ENCODE data around the gene SEPTIN1.
A peak's percentile ranks its signal among the peaks of the same experiment; 100 is the strongest.

SEPTIN1 gene

DNA sequence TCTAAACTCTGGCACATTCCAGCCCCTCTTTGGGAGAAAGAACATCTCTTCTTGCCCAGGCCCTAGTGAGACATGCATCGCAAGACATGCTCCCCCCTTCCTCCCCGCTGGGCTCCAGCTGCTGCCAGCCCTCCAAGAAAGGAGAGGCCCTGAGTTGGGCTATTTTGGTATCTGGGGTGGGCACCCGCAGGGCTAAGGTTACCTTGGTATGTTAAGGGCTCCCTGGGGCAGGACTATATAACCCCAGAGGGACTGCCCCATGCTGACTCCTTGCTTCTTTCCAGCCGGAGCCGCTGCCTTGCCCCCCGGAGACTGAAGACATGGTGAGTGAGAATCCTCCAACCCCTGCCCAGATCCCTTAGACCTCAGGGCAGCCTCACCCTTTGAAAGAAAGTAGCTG, 7.8 kb downstream of the SEPTIN1 start, which contains the start of gene MYL11:
MYL11 (plus strand) TSS at position 265 of the 400 bp plus-strand sequence; CDS start at position 321, 56 bp downstream.
- Histone ChIP-seq H3K36me3 (no peaks in the 10 kb centered on the region), H3K27ac (peak within 1 kb of the TSS; percentile 13), H3K9me3 (no peaks in the 10 kb centered on the region), H3K4me1 (ENCODE audit: control insufficient read depth in 1 of 2, insufficient read depth in 1 of 2, low read depth in 1 of 2, low read length in 1 of 2) (peaks cover 28 to 35% of the 10 kb centered on the region in 2 experiments), H3K4me3 (ENCODE audit: low read depth in 1 of 2, low read length in 1 of 2) (no peak within 1 kb of the TSS), H3K27me3 (no peaks in the 10 kb centered on the region)
- TF ChIP-seq, protein P1, sequence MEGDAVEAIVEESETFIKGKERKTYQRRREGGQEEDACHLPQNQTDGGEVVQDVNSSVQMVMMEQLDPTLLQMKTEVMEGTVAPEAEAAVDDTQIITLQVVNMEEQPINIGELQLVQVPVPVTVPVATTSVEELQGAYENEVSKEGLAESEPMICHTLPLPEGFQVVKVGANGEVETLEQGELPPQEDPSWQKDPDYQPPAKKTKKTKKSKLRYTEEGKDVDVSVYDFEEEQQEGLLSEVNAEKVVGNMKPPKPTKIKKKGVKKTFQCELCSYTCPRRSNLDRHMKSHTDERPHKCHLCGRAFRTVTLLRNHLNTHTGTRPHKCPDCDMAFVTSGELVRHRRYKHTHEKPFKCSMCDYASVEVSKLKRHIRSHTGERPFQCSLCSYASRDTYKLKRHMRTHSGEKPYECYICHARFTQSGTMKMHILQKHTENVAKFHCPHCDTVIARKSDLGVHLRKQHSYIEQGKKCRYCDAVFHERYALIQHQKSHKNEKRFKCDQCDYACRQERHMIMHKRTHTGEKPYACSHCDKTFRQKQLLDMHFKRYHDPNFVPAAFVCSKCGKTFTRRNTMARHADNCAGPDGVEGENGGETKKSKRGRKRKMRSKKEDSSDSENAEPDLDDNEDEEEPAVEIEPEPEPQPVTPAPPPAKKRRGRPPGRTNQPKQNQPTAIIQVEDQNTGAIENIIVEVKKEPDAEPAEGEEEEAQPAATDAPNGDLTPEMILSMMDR (IDR thresholded peaks at IDR 0.05) = no peak

DNA sequence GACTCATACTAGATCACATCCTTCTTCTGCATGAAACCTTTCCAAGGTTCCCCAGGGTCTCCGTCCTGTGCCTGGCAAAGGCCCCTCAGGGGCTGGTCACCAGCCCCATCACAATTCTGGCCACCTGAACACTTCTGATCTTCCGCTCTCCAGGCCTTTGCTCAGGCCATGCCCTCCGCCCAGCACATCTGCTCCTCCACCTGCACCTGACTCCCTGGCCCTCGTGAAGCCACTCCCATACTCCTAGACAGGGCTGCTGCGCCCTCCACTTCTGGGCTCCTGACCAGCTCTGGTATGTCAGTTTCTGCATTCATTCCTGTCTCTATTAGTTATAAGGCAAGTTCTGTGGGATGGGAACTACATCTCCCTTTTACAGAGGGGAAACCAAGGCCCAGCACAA, 9.6 kb downstream of the SEPTIN1 start:
- Histone ChIP-seq H3K4me3 (ENCODE audit: low read depth in 1 of 2, low read length in 1 of 2) (no peak overlapping the region), H3K36me3 (no peaks in the 10 kb centered on the region), H3K9me3 (no peaks in the 10 kb centered on the region), H3K4me1 (ENCODE audit: control insufficient read depth in 1 of 2, insufficient read depth in 1 of 2, low read depth in 1 of 2, low read length in 1 of 2) (peaks cover 33 to 35% of the 10 kb centered on the region in 2 experiments), H3K27ac (no peak overlapping the region), H3K27me3 (no peaks in the 10 kb centered on the region)
- TF ChIP-seq, protein P1 (IDR thresholded peaks at IDR 0.05) = no peak

DNA sequence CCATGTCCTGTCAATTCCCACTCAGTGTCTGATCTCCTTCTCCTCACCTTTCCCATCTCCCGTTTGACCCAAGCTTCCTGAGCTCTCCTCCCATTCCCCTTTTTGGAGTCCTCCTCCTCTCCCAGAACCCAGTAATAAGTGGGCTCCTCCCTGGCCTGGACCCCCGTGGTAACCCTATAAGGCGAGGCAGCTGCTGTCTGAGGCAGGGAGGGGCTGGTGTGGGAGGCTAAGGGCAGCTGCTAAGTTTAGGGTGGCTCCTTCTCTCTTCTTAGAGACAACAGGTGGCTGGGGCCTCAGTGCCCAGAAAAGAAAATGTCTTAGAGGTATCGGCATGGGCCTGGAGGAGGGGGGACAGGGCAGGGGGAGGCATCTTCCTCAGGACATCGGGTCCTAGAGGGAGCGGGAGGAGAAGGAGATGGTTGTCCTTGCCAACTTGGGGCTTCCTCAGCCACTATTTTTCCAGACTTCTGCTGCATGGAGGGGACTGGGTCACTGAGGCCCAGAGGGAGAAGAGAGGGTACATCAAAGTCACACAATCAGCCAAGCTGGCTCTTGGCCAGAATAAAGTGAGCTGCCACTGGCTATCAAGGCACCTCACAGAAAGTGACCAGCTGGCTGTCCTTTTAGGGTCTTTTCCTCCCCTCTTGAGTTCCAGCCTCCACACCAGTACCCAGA, 10.2 kb downstream of the SEPTIN1 start:
- H3K4me1 ChIP-seq (ENCODE audit: control insufficient read depth in 1 of 2, insufficient read depth in 1 of 2, low read depth in 1 of 2, low read length in 1 of 2) = peaks cover 35% of the 10 kb centered on the region in 2 experiments

DNA sequence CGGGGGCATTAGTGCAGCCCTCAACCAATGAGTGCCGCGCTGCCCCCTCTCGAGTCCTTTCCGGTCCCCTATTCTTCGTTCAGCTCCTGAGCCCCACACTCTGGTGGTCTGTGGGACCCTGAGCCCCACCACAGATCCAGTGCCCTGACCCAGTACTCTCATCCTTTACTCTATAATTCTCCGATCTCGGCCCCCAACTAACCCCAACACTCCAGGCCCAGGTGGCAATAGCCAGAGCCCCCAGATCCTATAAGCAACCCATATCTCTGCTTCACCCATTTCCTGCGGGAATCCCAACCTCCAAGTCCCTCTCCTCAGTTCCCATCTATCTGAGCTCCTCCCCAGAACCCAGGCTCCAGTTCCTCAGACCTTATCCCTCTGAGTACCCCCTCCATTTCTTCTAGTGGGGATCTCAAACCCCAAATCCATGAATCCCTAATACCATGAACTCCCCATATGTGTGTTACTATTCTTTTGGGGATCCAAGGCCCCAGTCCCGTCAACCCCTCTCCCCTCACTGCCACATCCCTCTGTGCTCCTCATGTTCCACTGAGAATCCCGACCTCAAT, 11.0 kb downstream of the SEPTIN1 start:
- no peaks in the 10 kb centered on the region for H3K9me3 ChIP-seq
- no peaks in the 10 kb centered on the region for H3K27me3 ChIP-seq
- H3K36me3 ChIP-seq = peaks cover 4% of the 10 kb centered on the region
- H3K4me3 ChIP-seq (ENCODE audit: low read depth in 1 of 2, low read length in 1 of 2) = peak overlapping the region; percentile 63 to 67
- peaks cover 34 to 39% of the 10 kb centered on the region in 2 experiments for H3K4me1 ChIP-seq (ENCODE audit: control insufficient read depth in 1 of 2, insufficient read depth in 1 of 2, low read depth in 1 of 2, low read length in 1 of 2)
- H3K27ac ChIP-seq = peak overlapping the region; percentile 89
- TF ChIP-seq, protein P1 (IDR thresholded peaks at IDR 0.05) = no peak

More for the DNA sequence above, 10.2 kb downstream of the SEPTIN1 start:
- Histone ChIP-seq H3K27me3 (no peaks in the 10 kb centered on the region), H3K36me3 (no peaks in the 10 kb centered on the region), H3K27ac (peak overlapping the region; percentile 89), H3K9me3 (no peaks in the 10 kb centered on the region), H3K4me3 (ENCODE audit: low read depth in 1 of 2, low read length in 1 of 2) (no peak overlapping the region)
- TF ChIP-seq, protein P1 (IDR thresholded peaks at IDR 0.05) = no peak

DNA sequence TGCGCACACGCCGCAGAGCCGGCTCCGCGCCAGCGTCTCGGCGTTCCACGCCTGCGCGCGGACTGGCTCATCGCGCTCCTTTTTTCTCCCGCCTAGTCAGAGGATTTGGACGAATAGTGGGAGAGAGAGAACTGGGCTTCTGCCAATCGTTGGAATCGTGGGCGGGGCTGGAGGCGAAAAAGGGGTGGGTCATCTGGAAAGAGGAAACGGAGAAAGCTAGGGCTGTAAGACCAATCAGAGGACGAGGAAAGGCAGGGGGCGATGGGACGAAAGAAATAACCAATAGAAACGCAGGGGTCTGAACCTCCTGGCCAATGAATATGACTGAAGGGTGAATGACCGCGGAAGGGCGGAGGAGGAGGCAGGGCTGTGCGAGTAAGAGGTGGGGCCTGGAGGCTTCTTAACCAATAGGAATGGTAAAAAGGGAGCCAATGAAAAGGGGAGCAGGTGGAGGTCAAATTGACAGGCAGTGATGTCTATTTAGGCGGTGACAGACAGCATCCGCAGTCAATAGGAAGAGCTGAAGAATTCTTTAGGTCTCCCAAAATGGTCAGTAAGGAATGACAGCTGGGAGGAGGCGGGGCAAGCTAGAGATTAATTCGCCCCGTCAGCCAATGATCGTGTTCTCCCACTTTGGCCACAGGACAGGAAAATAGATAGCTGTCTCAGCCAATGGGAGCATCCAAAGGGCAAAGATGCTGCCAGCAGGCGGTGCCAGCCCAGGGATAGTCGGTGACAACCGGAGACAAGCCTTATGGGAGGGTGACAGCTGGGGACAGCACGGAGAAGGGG, 11.7 kb downstream of the SEPTIN1 start, which contains the start of gene TBC1D10B:
TBC1D10B (minus strand) TSS at position 39 of the 792 bp plus-strand sequence. CDS start 311 bp downstream, outside the sequence.
- TF ChIP-seq, protein P1 (IDR thresholded peaks at IDR 0.05) = peak; percentile 67
- no peaks in the 10 kb centered on the region for H3K27me3 ChIP-seq
- H3K4me3 ChIP-seq (ENCODE audit: low read depth in 1 of 2, low read length in 1 of 2) = peak within 1 kb of the TSS; percentile 81 to 96
- H3K4me1 ChIP-seq (ENCODE audit: control insufficient read depth in 1 of 2, insufficient read depth in 1 of 2, low read depth in 1 of 2, low read length in 1 of 2) = peaks cover 34 to 39% of the 10 kb centered on the region in 2 experiments
- no peaks in the 10 kb centered on the region for H3K9me3 ChIP-seq
- H3K27ac ChIP-seq = peak within 1 kb of the TSS; percentile 89
- peaks cover 10% of the 10 kb centered on the region for H3K36me3 ChIP-seq
